ENCODE data around the gene SYNE2. TPM values are rescaled to one million over a fixed set of nuclear protein-coding genes. Genes with fewer than 3 reads are reported as not detected.

Gene SYNE2
- total and polyA plus RNA-seq, 2 donors (not counting 1 experiment from before 2014, with no cell fraction given), result 3.1 to 15.4 TPM

DNA sequence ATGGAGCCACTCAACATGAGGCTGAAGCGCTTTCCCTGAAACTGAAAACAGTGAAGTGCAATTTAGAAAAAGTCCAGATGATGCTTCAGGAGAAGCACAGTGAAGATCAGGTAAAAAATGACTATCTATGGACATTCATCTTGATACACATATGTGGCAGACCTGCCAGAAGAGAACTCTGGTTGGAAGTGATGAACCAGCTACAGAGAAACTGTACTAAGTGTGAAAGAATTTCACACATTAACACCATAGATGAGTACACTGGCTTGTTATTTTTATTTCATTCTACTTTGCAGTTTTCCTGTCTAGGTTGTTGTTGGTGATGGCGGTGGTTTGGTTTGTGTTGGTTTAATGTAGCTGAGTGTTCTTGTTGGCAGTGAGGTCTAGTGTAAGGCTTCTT is 266.7 kb downstream of the SYNE2 start:
- Histone ChIP-seq H3K4me2 (ENCODE audit: extremely low read depth, insufficient read depth, low read length) (no peak overlapping the region), H3K4me3 (replicated peaks in 1 of 4; ENCODE audit: control extremely low read depth in 1 of 4, insufficient read depth in 1 of 4, low read depth in 3 of 4, low read length in 4 of 4) (no peak overlapping the region), H3K9me3 (ENCODE audit: control insufficient read depth, insufficient read depth, low read depth, low read length) (no peaks in the 10 kb centered on the region), H3K27ac (ENCODE audit: insufficient read depth, low read length) (no peak overlapping the region), H3K9ac (ENCODE audit: insufficient read depth, low read length) (no peak overlapping the region), H2AFZ (ENCODE audit: low read length) (no peak overlapping the region), H3K36me3 (ENCODE audit: control insufficient read depth, insufficient read depth, low read length) (no peaks in the 10 kb centered on the region), H4K20me1 (ENCODE audit: control insufficient read depth, extremely low read depth, insufficient read depth, low read length) (no peaks in the 10 kb centered on the region), H3K4me1 (ENCODE audit: control insufficient read depth, extremely low read depth, insufficient read depth, low read length) (no peaks in the 10 kb centered on the region), H3K79me2 (ENCODE audit: control insufficient read depth, insufficient read depth, low read length) (no peaks in the 10 kb centered on the region), H3K27me3 (ENCODE audit: control insufficient read depth, insufficient read depth, low read length) (no peaks in the 10 kb centered on the region)
- TF ChIP-seq EZH2 (IDR thresholded peaks at IDR 0.05; ENCODE audit: low read length, missing control alignments), result no peak
- TF ChIP-seq, protein P1, sequence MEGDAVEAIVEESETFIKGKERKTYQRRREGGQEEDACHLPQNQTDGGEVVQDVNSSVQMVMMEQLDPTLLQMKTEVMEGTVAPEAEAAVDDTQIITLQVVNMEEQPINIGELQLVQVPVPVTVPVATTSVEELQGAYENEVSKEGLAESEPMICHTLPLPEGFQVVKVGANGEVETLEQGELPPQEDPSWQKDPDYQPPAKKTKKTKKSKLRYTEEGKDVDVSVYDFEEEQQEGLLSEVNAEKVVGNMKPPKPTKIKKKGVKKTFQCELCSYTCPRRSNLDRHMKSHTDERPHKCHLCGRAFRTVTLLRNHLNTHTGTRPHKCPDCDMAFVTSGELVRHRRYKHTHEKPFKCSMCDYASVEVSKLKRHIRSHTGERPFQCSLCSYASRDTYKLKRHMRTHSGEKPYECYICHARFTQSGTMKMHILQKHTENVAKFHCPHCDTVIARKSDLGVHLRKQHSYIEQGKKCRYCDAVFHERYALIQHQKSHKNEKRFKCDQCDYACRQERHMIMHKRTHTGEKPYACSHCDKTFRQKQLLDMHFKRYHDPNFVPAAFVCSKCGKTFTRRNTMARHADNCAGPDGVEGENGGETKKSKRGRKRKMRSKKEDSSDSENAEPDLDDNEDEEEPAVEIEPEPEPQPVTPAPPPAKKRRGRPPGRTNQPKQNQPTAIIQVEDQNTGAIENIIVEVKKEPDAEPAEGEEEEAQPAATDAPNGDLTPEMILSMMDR (conservative IDR thresholded peaks at IDR 0.05 in 1 of 2, IDR thresholded peaks at IDR 0.05 in 1 of 2; ENCODE audit: low read depth in 1 of 2, low read length in 2 of 2), result no peak
- peak in 1 of 2 donors; percentile 3 for DNase-seq (ENCODE audit: low read depth in 2 of 2)

DNA sequence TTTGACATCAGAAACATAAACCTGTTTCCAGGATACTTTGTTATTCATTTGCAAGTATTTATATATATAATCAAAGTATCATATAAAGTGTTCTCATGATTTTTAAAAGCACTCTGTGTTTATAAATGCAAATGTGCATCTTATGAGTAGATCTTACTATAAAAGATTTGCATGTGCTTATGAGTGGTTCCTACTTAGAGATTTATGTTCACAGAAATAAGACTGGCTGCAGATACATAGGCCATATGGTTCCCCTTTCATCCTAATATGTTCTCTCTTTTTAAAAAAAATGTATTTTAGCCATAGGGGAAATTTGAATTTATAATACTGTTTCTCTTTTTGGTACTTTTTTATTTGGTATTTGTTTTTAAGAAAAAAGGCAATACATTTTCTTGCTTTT is 267.2 kb downstream of the SYNE2 start:
- Histone ChIP-seq H4K20me1 (ENCODE audit: control insufficient read depth, extremely low read depth, insufficient read depth, low read length) (no peaks in the 10 kb centered on the region), H3K4me3 (replicated peaks in 1 of 4; ENCODE audit: control extremely low read depth in 1 of 4, insufficient read depth in 1 of 4, low read depth in 3 of 4, low read length in 4 of 4) (no peak overlapping the region), H3K4me2 (ENCODE audit: extremely low read depth, insufficient read depth, low read length) (no peak overlapping the region), H3K36me3 (ENCODE audit: control insufficient read depth, insufficient read depth, low read length) (no peaks in the 10 kb centered on the region), H3K4me1 (ENCODE audit: control insufficient read depth, extremely low read depth, insufficient read depth, low read length) (no peaks in the 10 kb centered on the region), H3K79me2 (ENCODE audit: control insufficient read depth, insufficient read depth, low read length) (no peaks in the 10 kb centered on the region), H3K9me3 (ENCODE audit: control insufficient read depth, insufficient read depth, low read depth, low read length) (no peaks in the 10 kb centered on the region), H3K9ac (ENCODE audit: insufficient read depth, low read length) (no peak overlapping the region), H3K27ac (ENCODE audit: insufficient read depth, low read length) (no peak overlapping the region), H3K27me3 (ENCODE audit: control insufficient read depth, insufficient read depth, low read length) (no peaks in the 10 kb centered on the region), H2AFZ (ENCODE audit: low read length) (no peak overlapping the region)
- DNase-seq (ENCODE audit: low read depth in 2 of 2), result no peak
- TF ChIP-seq, protein P1 (conservative IDR thresholded peaks at IDR 0.05 in 1 of 2, IDR thresholded peaks at IDR 0.05 in 1 of 2; ENCODE audit: low read depth in 1 of 2, low read length in 2 of 2), result no peak
- no peak for TF ChIP-seq EZH2 (IDR thresholded peaks at IDR 0.05; ENCODE audit: low read length, missing control alignments)

DNA sequence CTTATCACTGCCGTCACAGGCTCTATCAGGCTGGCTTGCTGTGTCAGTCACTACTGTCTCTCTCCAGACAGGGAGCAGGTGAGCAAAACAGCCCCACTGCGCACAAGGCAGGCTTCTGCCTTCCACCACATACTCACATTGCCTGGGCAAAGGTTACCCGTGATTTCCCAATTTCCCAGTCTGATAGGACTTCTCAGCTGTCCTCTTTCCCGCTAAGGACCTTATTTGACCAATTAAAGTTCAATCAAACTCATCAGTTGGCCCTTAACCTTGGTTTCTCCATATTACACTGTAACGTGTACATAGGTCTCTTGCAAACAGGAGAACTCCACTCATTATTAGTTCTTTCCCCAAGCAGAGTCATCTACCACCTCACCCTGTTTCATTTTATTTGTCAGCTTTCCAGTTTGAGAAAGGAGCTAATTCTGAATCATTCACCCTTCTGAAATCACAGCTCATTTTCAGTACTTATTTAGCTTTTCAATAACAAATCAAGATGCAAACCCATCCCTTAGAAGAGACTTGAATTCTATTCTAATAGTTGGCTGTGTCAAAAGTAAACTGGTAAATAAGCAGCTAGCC is 270.5 kb downstream of the SYNE2 start:
- Histone ChIP-seq H3K79me2 (ENCODE audit: control insufficient read depth, insufficient read depth, low read length) (no peaks in the 10 kb centered on the region), H3K9me3 (ENCODE audit: control insufficient read depth, insufficient read depth, low read depth, low read length) (no peaks in the 10 kb centered on the region), H4K20me1 (ENCODE audit: control insufficient read depth, extremely low read depth, insufficient read depth, low read length) (no peaks in the 10 kb centered on the region), H3K4me3 (replicated peaks in 1 of 4; ENCODE audit: control extremely low read depth in 1 of 4, insufficient read depth in 1 of 4, low read depth in 3 of 4, low read length in 4 of 4) (no peak overlapping the region), H3K4me1 (ENCODE audit: control insufficient read depth, extremely low read depth, insufficient read depth, low read length) (no peaks in the 10 kb centered on the region), H2AFZ (ENCODE audit: low read length) (no peak overlapping the region), H3K27ac (ENCODE audit: insufficient read depth, low read length) (no peak overlapping the region), H3K9ac (ENCODE audit: insufficient read depth, low read length) (no peak overlapping the region), H3K36me3 (ENCODE audit: control insufficient read depth, insufficient read depth, low read length) (no peaks in the 10 kb centered on the region), H3K4me2 (ENCODE audit: extremely low read depth, insufficient read depth, low read length) (no peak overlapping the region), H3K27me3 (ENCODE audit: control insufficient read depth, insufficient read depth, low read length) (no peaks in the 10 kb centered on the region)
- no peak for DNase-seq (ENCODE audit: low read depth in 2 of 2)
- TF ChIP-seq EZH2 (IDR thresholded peaks at IDR 0.05; ENCODE audit: low read length, missing control alignments), result no peak
- TF ChIP-seq, protein P1 (conservative IDR thresholded peaks at IDR 0.05 in 1 of 2, IDR thresholded peaks at IDR 0.05 in 1 of 2; ENCODE audit: low read depth in 1 of 2, low read length in 2 of 2), result no peak

Measured in fibroblast of lung (primary cell).